Gastroesophageal sphincter (tissue), 4 donors: ENCODE data around the gene HSD11B1L. TPM values are rescaled to one million over a fixed set of nuclear protein-coding genes. Genes with fewer than 3 reads are reported as not detected.

Experiments
- ATAC-seq: fragments of 150-250 bp; one replicate; pipeline ENCODE4 v1.9.1; 2016; ENCODE audit warnings: mild to moderate bottlenecking, moderate library complexity
- H3K27ac ChIP-seq, 4 donors: fragments of 200-600 bp; sonication (generic) in 3 of 4; 1 replicate in 3 of 4; 2 replicates in 1 of 4; pipeline ENCODE4 v1.5.1; 2016 to 2019
- H3K27me3 ChIP-seq: fragments of 200-600 bp; sonication (generic); one replicate; pipeline ENCODE4 v1.5.1; 2019
- H3K36me3 ChIP-seq, 2 donors: fragments of 200-600 bp; sonication (generic); one replicate each; pipeline ENCODE4 v1.5.1; 2019; ENCODE audit warnings: control low read depth in 1 of 2
- H3K4me1 ChIP-seq, 3 donors: fragments of 200-600 bp; sonication (generic); 1 replicate in 2 of 3; 2 replicates in 1 of 3; pipeline ENCODE4 v1.5.1; 2016 to 2019; ENCODE audit warnings: control low read depth in 2 of 3
- H3K4me3 ChIP-seq, 2 donors: fragments of 200-600 bp; sonication (generic); one replicate each; pipeline ENCODE4 v1.5.1; 2019; ENCODE audit warnings: mild to moderate bottlenecking in 1 of 2, moderate library complexity in 1 of 2
- H3K9me3 ChIP-seq, 3 donors: fragments of 200-600 bp; sonication (generic); one replicate each; pipeline ENCODE4 v1.5.1; 2017 to 2019; ENCODE audit warnings: control low read depth in 2 of 3
- EP300 ChIP-seq: sonication (generic); formaldehyde crosslinking; IDR thresholded peaks from one replicate; pipeline ENCODE4 v1.6.1; 2017; ENCODE audit warnings: antibody characterized with exemption, mild to moderate bottlenecking
- POLR2A ChIP-seq, 2 donors: fragments of 450-650 bp; IDR thresholded peaks; one replicate each; pipeline ENCODE4 v1.6.1; 2017; ENCODE audit warnings: antibody characterized with exemption in 2 of 2, mild to moderate bottlenecking in 2 of 2, moderate library complexity in 1 of 2
- POLR2AphosphoS5 ChIP-seq: sonication (generic); formaldehyde crosslinking; IDR thresholded peaks from one replicate; pipeline ENCODE4 v1.6.1; 2017; ENCODE audit warnings: antibody characterized with exemption
- WGBS, 2 donors: methylation state at CpG; one replicate each; pipeline ENCODE4 v1.1.5; 2018; ENCODE audit warnings: low coverage in 1 of 2; 5-methylcytosine and 5-hydroxymethylcytosine counted together
- total RNA-seq, 4 donors: library from RNA; depleted of rRNA; stranded (reverse); fragments of >200 nt; gene quantifications; one replicate each; pipeline ENCODE4 v1.1.0, GENCODE V29; 2016
- TF ChIP-seq, protein P1 (sequence below), 4 experiments: fragments of 200-600 bp in 2 of 4; fragments of 450-650 bp in 2 of 4; sonication (generic) in 1 of 4; IDR thresholded peaks; one replicate each; pipeline ENCODE4 v1.5.1; 2017 to 2019; ENCODE audit warnings: antibody characterized with exemption in 4 of 4, mild to moderate bottlenecking in 2 of 4, moderate library complexity in 2 of 4

Gene HSD11B1L
- total RNA-seq, 4 donors from 2014 or later = 11.2 to 22.9 (median 18.9) TPM

DNA sequence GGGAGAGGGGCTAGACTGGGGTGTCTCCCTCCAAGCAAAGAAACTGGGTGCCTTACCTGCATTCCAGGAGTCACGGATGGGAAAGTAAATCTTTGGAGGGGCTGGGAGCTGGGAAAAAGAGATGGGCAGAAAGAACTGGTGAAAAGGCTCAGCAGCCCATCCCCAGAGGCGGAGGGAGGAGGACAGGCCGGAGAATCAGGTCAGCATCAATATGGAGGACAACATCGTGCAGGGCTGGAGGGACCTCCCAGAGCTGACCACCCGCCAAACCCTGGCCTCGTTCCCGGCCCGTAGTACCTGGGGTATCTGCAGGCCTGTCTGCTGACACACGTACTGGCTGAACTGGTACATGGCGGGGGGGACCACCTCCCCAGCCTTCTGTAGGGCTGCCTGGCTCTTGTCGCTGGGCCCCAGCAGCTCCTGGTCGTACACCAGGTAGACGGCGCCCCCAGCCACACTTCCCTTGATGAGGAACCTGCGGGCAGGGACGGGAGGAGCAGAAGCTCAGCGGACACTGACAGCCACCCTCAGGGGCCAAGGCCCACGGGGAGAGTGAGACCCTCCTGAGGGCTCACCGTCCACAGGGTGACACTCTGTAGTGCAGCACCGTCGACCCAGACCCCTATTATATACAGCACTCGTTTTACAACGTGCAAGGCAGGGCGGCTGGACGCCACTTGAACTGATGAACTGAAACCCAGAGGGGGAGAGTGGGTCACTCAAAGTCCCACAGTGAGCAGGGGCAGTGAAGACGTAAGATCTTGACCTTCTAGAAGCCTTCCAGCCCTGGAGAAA lies 1.3 kb upstream of the HSD11B1L start:
- peak overlapping the region; percentile 76 to 98 (median 94) for H3K27ac ChIP-seq
- peak overlapping the region; percentile 74 to 79 for H3K4me3 ChIP-seq
- H3K9me3 ChIP-seq = no peaks in the 10 kb centered on the region
- 25 to 32% methylated on average over 4 to 15 of the region's 26 CpGs for WGBS, 2 donors
- peaks cover 0 to 19% of the 10 kb centered on the region in 2 donors for H3K36me3 ChIP-seq
- ATAC-seq = no peak
- peaks cover 0 to 31% (median 14%) of the 10 kb centered on the region in 3 donors for H3K4me1 ChIP-seq
- TF ChIP-seq EP300 (no peak), POLR2A (IDR thresholded peaks at IDR 0.05) (no peak), POLR2AphosphoS5 (no peak)
- TF ChIP-seq, protein P1, sequence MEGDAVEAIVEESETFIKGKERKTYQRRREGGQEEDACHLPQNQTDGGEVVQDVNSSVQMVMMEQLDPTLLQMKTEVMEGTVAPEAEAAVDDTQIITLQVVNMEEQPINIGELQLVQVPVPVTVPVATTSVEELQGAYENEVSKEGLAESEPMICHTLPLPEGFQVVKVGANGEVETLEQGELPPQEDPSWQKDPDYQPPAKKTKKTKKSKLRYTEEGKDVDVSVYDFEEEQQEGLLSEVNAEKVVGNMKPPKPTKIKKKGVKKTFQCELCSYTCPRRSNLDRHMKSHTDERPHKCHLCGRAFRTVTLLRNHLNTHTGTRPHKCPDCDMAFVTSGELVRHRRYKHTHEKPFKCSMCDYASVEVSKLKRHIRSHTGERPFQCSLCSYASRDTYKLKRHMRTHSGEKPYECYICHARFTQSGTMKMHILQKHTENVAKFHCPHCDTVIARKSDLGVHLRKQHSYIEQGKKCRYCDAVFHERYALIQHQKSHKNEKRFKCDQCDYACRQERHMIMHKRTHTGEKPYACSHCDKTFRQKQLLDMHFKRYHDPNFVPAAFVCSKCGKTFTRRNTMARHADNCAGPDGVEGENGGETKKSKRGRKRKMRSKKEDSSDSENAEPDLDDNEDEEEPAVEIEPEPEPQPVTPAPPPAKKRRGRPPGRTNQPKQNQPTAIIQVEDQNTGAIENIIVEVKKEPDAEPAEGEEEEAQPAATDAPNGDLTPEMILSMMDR (IDR thresholded peaks at IDR 0.05) = no peak
- H3K27me3 ChIP-seq = no peaks in the 10 kb centered on the region

GRCh38 chr19:5680084-5680436 lies 767 bp upstream of the HSD11B1L start:
- TF ChIP-seq POLR2A (IDR thresholded peaks at IDR 0.05) = peak in 1 of 2 donors; percentile 29
- TF ChIP-seq EP300 = no peak
- TF ChIP-seq, protein P1 (IDR thresholded peaks at IDR 0.05) = peak in 1 of 4 experiments; percentile 11
- peak; percentile 2 for ATAC-seq
- Histone ChIP-seq H3K36me3 (peaks cover 0 to 19% of the 10 kb centered on the region in 2 donors), H3K27ac (peak overlapping the region; percentile 76 to 98 (median 94)), H3K27me3 (no peaks in the 10 kb centered on the region), H3K4me3 (peak overlapping the region; percentile 74 to 79), H3K4me1 (peaks cover 0 to 31% (median 14%) of the 10 kb centered on the region in 3 donors), H3K9me3 (no peaks in the 10 kb centered on the region)
- WGBS, 2 donors = 0% methylated on average over 5 of the region's 23 CpGs; no CpG with 5 or more reads in 1 of the 2 donors

DNA sequence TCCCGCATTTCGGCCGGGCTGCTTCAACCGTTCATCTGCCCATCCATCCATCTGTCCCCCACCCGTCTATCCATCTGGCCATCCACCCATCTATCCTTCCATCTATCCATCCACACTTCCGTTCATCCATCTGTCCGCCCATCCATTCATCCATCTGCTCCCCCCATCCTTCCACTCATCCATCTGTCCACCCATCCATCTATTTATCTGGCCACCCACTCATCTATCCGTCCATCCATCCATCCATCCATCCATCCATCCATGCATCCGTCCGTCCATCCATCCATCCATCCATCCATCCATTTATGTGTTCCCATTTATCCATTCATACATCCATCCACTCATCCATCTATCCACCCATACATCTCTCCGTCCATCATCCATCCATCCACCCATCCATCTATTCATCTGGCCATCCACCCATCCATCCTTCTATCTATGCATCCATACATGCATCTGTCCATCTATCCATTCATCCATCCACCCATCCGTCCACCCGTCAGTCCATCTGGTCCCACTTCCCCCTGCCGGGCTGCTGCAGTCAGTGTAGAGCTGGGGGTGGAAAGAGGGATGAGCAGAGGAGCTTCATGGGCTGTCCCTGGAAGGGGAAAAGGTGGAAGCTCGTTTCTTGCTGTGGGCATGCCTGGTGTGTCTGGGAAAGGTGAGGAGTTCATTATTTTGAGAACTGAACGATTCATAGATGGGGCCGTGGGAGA lies 722 bp downstream of the HSD11B1L start:
- peak overlapping the region in 3 of 4 donors; percentile 91 to 98 (median 96) for H3K27ac ChIP-seq
- peak overlapping the region; percentile 74 to 79 for H3K4me3 ChIP-seq
- peaks cover 0 to 37% (median 14%) of the 10 kb centered on the region in 3 donors for H3K4me1 ChIP-seq
- no peaks in the 10 kb centered on the region for H3K9me3 ChIP-seq
- no peak for TF ChIP-seq POLR2A (IDR thresholded peaks at IDR 0.05)
- no peak for TF ChIP-seq POLR2AphosphoS5
- TF ChIP-seq, protein P1 (IDR thresholded peaks at IDR 0.05) = no peak
- no peak for TF ChIP-seq EP300
- peaks cover 0 to 19% of the 10 kb centered on the region in 2 donors for H3K36me3 ChIP-seq
- H3K27me3 ChIP-seq = no peaks in the 10 kb centered on the region
- 44 to 51% methylated on average over 14 of the region's 17 CpGs for WGBS, 2 donors
- no peak for ATAC-seq

- H3K4me3 ChIP-seq = no peak overlapping the region
- 80% methylated on average over 3 of the region's 3 CpGs for WGBS, 2 donors
- H3K27ac ChIP-seq = no peak overlapping the region
- H3K4me1 ChIP-seq = peaks cover 0 to 43% (median 14%) of the 10 kb centered on the region in 3 donors
- ATAC-seq = no peak
- H3K9me3 ChIP-seq = no peaks in the 10 kb centered on the region
- H3K36me3 ChIP-seq = peaks cover 0 to 19% of the 10 kb centered on the region in 2 donors
- H3K27me3 ChIP-seq = no peaks in the 10 kb centered on the region
- TF ChIP-seq EP300 (no peak), POLR2AphosphoS5 (no peak), POLR2A (IDR thresholded peaks at IDR 0.05) (no peak)
- TF ChIP-seq, protein P1 (IDR thresholded peaks at IDR 0.05) = no peak
Observed at GRCh38 chr19:5682107-5682482, 1.3 kb downstream of the HSD11B1L start.
